HepG2 (cell line): ENCODE data around the gene SYNC. TPM values are rescaled to one million over a fixed set of nuclear protein-coding genes. Genes with fewer than 3 reads are reported as not detected.

Experiments used
- ARID4A ChIP-seq: sonication (generic); formaldehyde crosslinking; IDR thresholded peaks from 2 replicates; pipeline ENCODE4 v1.5.0; 2020; ENCODE audit warnings: mild to moderate bottlenecking, missing genetic modification reagents, borderline replicate concordance
- CHD4 ChIP-seq: fragments of 200-600 bp; sonication (generic); IDR thresholded peaks from 2 replicates; pipeline ENCODE4 v1.7.0; 2017; ENCODE audit warnings: mild to moderate bottlenecking, low read length, borderline replicate concordance
- HNF4G ChIP-seq, 2 experiments: sonication (generic) in 1 of 2; formaldehyde crosslinking in 1 of 2; IDR thresholded peaks; 2 replicates each; pipeline versions ENCODE4 v1.4.0 to v1.6.1; 2011 to 2020; ENCODE audit warnings: borderline replicate concordance in 2 of 2, low read depth in 2 of 2, mild to moderate bottlenecking in 2 of 2, low read length in 1 of 2, missing genetic modification reagents in 1 of 2, moderate library complexity in 1 of 2
- MAFG ChIP-seq: sonication (generic); formaldehyde crosslinking; IDR thresholded peaks from 2 replicates; pipeline ENCODE4 v1.5.1; 2020; ENCODE audit warnings: mild to moderate bottlenecking, missing genetic modification reagents
- MEIS1 ChIP-seq: sonication (generic); formaldehyde crosslinking; IDR thresholded peaks from 2 replicates; pipeline ENCODE4 v1.9.0; 2021; ENCODE audit warnings: mild to moderate bottlenecking, missing genetic modification reagents, moderate library complexity, borderline replicate concordance
- MXI1 ChIP-seq: IDR thresholded peaks from 3 replicates; pipeline ENCODE4 v1.6.1; 2012; ENCODE audit warnings: low read depth, low read length, inconsistent platforms, borderline replicate concordance
- SAP130 ChIP-seq: IDR thresholded peaks from 2 replicates; pipeline ENCODE4 v1.6.1; 2016; ENCODE audit warnings: low read depth
- SIN3B ChIP-seq: fragments of 150-350 bp; IDR thresholded peaks from 2 replicates; pipeline ENCODE4 v1.6.1; 2014; ENCODE audit warnings: low read length
- TFE3 ChIP-seq: IDR thresholded peaks from 2 replicates; pipeline ENCODE4 v1.6.1; 2016
- THAP7 ChIP-seq: sonication (generic); formaldehyde crosslinking; IDR thresholded peaks from 2 replicates; pipeline ENCODE4 v1.8.1; 2023; ENCODE audit warnings: mild to moderate bottlenecking, missing genetic modification reagents
- ZFAT ChIP-seq: sonication (generic); formaldehyde crosslinking; conservative IDR thresholded peaks from 2 replicates; pipeline ENCODE4 v1.8.1; 2023; ENCODE audit warnings: missing genetic modification reagents, inconsistent platforms
- ZNF512 ChIP-seq: sonication (generic); formaldehyde crosslinking; IDR thresholded peaks from 2 replicates; pipeline ENCODE4 v1.4.0; 2020; ENCODE audit warnings: mild to moderate bottlenecking, missing genetic modification reagents
- ZNF549 ChIP-seq: sonication (generic); formaldehyde crosslinking; IDR thresholded peaks from 2 replicates; pipeline ENCODE4 v1.5.0; 2020; ENCODE audit warnings: missing genetic modification reagents
- ZNF570 ChIP-seq: sonication (generic); formaldehyde crosslinking; IDR thresholded peaks from 2 replicates; pipeline ENCODE4 v1.4.0; 2020; ENCODE audit warnings: mild to moderate bottlenecking, missing genetic modification reagents, borderline replicate concordance
- ZNF747 ChIP-seq: sonication (generic); formaldehyde crosslinking; IDR thresholded peaks from 2 replicates; pipeline ENCODE4 v1.8.1; 2023; ENCODE audit warnings: missing genetic modification reagents, mild to moderate bottlenecking, borderline replicate concordance
- ZNF749 ChIP-seq: sonication (generic); formaldehyde crosslinking; IDR thresholded peaks from 2 replicates; pipeline ENCODE4 v1.8.0; 2022; ENCODE audit warnings: mild to moderate bottlenecking, missing genetic modification reagents, moderate library complexity, borderline replicate concordance
- ZNF75D ChIP-seq: sonication (generic); formaldehyde crosslinking; IDR thresholded peaks from 2 replicates; pipeline ENCODE4 v1.8.1; 2023; ENCODE audit warnings: missing genetic modification reagents, mild to moderate bottlenecking, borderline replicate concordance
- ZNF766 ChIP-seq: sonication (generic); formaldehyde crosslinking; IDR thresholded peaks from 2 replicates; pipeline ENCODE4 v1.5.0; 2020; ENCODE audit warnings: missing genetic modification reagents, borderline replicate concordance
- polyA plus RNA-seq, 8 experiments: library from polyadenylated mRNA; depleted of rRNA in 3 of 8; stranded (reverse) in 7 of 8; unstranded in 1 of 8; fragments of >200 nt; fragmentation: Illumina TruSeq in 4 of 8; extraction: Trizol in 4 of 8; gene quantifications; 2 replicates each; pipeline versions ENCODE4 v1.2.1 to v1.2.3, GENCODE V29; 2011 to 2016; ENCODE audit warnings: low read depth in 4 of 8, missing spikeins in 1 of 8, mixed read lengths in 1 of 8; ENCODE audit not compliant: insufficient read depth in 1 of 8
- total RNA-seq, 5 experiments: library from RNA; depleted of rRNA; stranded (reverse); fragments of >200 nt; fragmentation: Illumina TruSeq; extraction: Trizol; gene quantifications; 2 replicates each; pipeline ENCODE4 v1.2.3, GENCODE V29; 2016; ENCODE audit warnings: low read depth in 1 of 5
- TF ChIP-seq, protein P1 (sequence below): sonication (generic); formaldehyde crosslinking; IDR thresholded peaks from 2 replicates; pipeline ENCODE4 v1.4.0; 2020; ENCODE audit warnings: mild to moderate bottlenecking, missing genetic modification reagents

Gene SYNC
- total and polyA plus RNA-seq, 2 of the 13 experiments (the other 11 are each of a cell fraction or from before 2014, with no cell fraction given) = 2.4 to 5.4 TPM

GRCh38 chr1:32718527-32718926 lies 16.0 kb upstream of the SYNC start (continued):
- TF ChIP-seq TFE3 (CRISPR knock-in tag) (no peak), THAP7 (CRISPR knock-in tag) (no peak), ZNF749 (CRISPR knock-in tag) (no peak), CHD4 (no peak), ZNF75D (CRISPR knock-in tag) (no peak), MAFG (no peak), ZNF570 (CRISPR knock-in tag) (no peak), MEIS1 (CRISPR knock-in tag) (no peak), ARID4A (no peak), ZNF766 (CRISPR knock-in tag) (no peak), SIN3B (no peak), ZNF747 (0 out of 2 replicates have a peak, but pooled peaks have one; percentile 24), HNF4G (IDR thresholded peaks at IDR 0.05; ENCODE audit: borderline replicate concordance, low read depth, low read length) (0 out of 2 replicates have a peak, but pooled peaks have one; percentile 21), HNF4G (CRISPR knock-in tag; IDR thresholded peaks at IDR 0.05; ENCODE audit: borderline replicate concordance, low read depth) (no peak), ZNF549 (CRISPR knock-in tag) (no peak), SAP130 (0 out of 2 replicates have a peak, but pooled peaks have one; percentile 6), MXI1 (no peak), ZNF512 (CRISPR knock-in tag) (no peak), ZFAT (CRISPR knock-in tag) (no peak)
- TF ChIP-seq, protein P1, sequence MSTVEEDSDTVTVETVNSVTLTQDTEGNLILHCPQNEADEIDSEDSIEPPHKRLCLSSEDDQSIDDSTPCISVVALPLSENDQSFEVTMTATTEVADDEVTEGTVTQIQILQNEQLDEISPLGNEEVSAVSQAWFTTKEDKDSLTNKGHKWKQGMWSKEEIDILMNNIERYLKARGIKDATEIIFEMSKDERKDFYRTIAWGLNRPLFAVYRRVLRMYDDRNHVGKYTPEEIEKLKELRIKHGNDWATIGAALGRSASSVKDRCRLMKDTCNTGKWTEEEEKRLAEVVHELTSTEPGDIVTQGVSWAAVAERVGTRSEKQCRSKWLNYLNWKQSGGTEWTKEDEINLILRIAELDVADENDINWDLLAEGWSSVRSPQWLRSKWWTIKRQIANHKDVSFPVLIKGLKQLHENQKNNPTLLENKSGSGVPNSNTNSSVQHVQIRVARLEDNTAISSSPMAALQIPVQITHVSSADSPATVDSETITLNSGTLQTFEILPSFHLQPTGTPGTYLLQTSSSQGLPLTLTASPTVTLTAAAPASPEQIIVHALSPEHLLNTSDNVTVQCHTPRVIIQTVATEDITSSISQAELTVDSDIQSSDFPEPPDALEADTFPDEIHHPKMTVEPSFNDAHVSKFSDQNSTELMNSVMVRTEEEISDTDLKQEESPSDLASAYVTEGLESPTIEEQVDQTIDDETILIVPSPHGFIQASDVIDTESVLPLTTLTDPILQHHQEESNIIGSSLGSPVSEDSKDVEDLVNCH = no peak
